NOMO-1 (cell line): Measurements from ENCODE around the gene ZNF831.

Experiments used
- DNase-seq, 2 experiments: peaks; one replicate each; lab custom pipeline; 2025; ENCODE audit not compliant: unreplicated experiment in 2 of 2; lab: John Stamatoyannopoulos, UW

The ZNF831 gene

DNA sequence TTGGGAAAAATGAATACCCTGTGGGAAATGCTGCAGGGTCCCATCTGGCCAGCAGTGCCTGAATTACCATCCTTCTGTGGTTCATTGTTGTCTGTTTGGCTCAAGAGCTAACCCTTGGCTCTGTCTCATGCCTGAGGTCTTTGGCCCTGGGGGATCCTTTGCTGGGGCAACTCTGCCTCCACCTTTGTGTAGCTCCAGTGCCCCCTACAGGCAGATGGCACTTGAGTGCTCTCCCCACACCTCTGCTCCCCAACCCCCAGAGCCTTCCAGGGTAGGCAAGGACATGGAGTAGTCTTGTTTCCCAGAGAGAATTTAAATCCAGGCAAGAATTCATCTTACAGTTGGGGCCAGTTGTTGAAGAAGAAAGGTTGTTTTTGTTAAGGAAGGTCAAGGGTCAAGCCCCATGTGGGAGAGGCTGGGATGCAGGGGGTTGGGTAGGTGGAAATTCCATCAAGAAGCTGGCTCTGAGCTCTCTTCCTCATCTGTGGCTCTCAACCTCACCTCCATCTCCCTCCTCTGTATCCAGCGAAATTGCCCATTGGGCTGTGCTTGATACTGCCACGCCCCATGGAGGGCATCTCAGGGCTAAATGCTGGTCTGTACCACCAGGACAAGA, 44.2 kb downstream of the ZNF831 start:
- DNase-seq: peak; percentile 39 to 40

GRCh38 chr20:59210186-59210585, 46.6 kb downstream of the ZNF831 start:
- no peak for DNase-seq

DNA sequence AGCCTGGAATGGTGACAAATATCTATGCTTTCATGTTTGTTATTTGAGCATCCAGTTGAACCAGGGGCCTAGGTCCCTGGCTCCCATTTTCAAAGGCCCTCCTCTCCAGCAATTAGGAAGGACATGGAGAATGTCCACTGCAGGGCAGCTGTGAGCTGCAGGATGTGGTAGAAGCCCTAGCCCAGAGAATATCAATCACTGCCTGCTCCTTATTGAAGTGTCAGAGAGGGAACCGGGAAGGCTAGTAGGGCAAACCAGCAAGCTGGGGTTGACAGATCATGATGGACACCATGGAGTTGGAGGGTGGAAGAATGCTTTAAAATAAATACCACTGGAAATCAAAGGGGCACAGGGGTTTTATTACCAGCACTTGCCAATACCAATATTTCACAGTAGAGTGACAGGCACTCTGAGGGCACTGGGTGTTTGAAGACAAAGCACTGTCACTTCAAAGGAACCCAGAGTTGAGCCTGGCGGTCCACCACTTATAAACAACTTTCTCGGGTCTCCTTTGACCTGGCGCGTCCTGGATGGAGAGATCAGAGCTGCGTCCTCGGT, 47.7 kb downstream of the ZNF831 start:
- DNase-seq: no peak

- DNase-seq: no peak
Measured at GRCh38 chr20:59214073-59214472, 50.5 kb downstream of the ZNF831 start.

- no peak for DNase-seq
Measured at GRCh38 chr20:59214606-59215547, 51.3 kb downstream of the ZNF831 start.

GRCh38 chr20:59217173-59217572, 53.6 kb downstream of the ZNF831 start:
- DNase-seq: no peak

- DNase-seq: no peak
Measured at GRCh38 chr20:59217794-59218280, 54.2 kb downstream of the ZNF831 start.

GRCh38 chr20:59219211-59219610, 55.6 kb downstream of the ZNF831 start:
- no peak for DNase-seq

- no peak for DNase-seq
Measured at GRCh38 chr20:59220161-59220560, 56.5 kb downstream of the ZNF831 start.

GRCh38 chr20:59221049-59221706, 57.6 kb downstream of the ZNF831 start:
- DNase-seq: no peak

- no peak for DNase-seq
Measured at GRCh38 chr20:59221707-59222252, 58.2 kb downstream of the ZNF831 start.

GRCh38 chr20:59222253-59223181, 58.9 kb downstream of the ZNF831 start:
- DNase-seq: peak; percentile 43 to 61

DNA sequence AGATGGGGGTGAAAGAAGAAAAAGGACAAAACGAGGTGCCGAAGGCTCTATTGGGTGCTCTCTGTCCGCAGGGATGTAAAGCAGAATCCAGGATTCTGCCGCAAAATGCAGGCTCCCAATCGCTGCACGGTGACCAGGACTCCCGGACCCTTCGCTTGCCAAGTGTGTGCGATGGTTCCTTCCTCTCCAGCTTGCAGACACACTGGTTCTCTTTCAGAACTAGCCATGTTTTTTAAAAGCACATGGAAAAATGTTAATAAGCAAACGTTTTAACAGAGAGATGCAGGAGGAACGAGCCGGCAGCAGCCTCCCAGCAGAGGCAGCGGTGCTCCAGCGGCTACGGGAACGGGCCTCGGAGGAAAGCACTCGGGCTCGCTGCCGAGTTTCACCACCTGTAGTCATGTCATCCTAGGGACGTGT, 59.6 kb downstream of the ZNF831 start:
- DNase-seq: peak in 1 of 2 experiments; percentile 1

DNA sequence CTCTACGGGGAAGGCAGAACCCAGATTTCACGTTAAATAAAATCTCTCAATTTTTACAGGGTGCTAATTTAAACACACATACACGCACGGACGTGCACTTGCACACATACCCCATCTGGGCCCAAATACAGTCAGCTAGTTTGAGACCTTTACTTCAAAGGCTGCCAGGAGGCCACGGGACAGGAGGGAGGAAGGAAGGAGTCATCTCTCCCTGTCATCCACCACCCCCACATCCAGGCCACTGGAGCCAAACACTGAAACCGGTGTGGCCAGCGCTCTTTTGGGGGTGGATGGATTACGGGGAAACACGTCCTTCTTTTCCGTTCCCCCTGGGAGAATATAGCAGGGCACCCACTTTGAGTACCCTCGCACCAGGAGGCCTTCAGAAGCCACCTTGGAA, 60.1 kb downstream of the ZNF831 start:
- DNase-seq: no peak

DNA sequence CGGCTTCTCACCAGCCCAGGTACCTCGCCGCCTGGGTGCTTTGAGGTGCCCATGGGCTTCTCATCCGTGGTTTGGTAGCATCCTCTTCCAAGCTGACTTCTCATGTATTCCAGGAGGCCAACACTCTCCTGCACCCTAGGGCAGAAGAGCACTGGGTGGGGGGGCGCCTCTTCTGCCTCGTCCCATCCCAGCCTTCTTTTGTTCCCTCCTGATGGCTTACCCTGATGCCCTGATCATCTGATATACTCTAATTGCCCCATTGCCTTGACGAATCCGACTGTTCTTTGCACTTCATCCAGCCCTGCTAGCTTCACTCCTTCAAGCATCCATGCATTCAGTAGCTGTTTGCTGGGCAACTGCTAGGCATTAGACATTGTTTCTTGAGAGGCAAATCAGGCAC, 60.6 kb downstream of the ZNF831 start:
- no peak for DNase-seq

- DNase-seq: no peak
Measured at GRCh38 chr20:59230385-59230784, 66.8 kb downstream of the ZNF831 start.

DNA sequence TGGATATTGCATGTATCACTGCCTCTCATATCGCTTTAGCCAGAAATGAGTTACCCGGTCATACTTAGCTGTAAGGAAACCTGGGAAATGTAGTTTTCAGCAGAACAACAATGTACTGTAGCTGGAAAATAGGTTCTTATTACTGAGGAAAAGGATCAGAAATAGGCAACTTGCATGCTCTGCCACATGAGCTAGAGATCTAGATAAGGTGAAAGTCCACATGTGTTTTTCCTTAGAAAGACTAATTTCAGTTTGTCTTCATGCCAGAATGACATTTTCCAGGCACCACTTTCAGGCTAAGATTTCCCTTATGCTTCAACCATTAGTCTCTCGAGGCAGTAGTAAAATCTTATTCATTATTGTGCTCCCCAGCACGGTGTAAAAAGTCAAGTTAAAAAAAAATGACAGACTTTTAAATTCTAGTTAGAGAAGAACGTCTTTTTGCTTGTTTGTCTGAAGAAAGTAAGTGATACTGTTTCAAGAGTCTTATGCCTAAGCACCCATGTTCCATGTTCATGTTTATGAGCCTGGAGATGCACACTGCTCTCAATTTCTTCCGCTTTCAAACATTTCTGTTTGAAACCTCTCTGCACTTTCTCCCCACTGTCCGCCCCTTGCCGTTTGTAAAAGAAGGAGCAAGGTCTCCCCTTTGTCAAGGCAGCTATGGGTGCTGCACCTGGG, 67.6 kb downstream of the ZNF831 start:
- DNase-seq: no peak

DNA sequence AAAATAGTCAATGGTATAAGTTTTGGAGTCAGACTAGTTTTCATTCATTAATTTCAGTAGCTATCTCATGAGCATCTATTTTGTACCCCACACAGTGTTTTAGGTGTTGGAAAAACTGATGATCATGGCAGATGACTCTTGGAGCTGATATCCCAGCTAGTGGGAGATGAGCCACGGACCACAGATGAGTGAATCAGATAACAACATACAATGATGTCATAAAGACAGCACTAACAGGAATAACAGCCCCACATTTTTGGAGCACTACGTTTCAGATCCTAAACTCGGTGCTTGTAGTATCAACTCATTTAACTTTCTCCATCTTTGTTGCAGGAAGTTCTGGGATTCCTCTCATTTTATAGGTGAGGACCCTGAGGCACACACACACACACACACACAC, 69.0 kb downstream of the ZNF831 start:
- DNase-seq: no peak

DNA sequence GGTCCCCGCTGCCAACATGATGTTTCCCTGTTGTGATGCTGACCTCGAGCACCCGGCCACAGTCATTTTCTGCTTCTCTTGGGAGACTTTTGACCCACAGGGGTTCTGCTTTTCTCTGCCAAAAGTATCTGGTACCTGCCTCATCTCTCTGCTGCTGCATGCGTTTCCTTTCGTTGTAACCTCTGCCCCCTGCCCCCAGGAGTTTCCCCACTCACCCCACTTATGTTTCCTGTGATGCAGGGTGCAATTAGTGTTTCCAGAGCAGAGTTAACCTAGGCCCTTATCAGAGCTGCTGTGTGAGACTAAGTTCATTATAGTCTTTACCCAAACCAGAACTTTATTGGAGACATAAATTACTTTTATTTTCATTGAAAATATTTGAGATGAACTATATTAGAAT, 71.6 kb downstream of the ZNF831 start:
- DNase-seq: no peak
